BLaER1 (cell line): ENCODE data around the gene SIK3.

ENCODE experiments used
- H3K27ac ChIP-seq: shearing (Covaris generic); formaldehyde crosslinking; 2 replicates; pipeline ENCODE4 v1.8.1; 2022
- H3K27me3 ChIP-seq: shearing (Covaris generic); formaldehyde crosslinking; 2 replicates; pipeline ENCODE4 v1.8.1; 2022
- H3K36me3 ChIP-seq: shearing (Covaris generic); formaldehyde crosslinking; 2 replicates; pipeline ENCODE4 v1.8.1; 2022
- H3K4me1 ChIP-seq: shearing (Covaris generic); formaldehyde crosslinking; 2 replicates; pipeline ENCODE4 v1.8.1; 2022
- H3K4me2 ChIP-seq: shearing (Covaris generic); formaldehyde crosslinking; 2 replicates; pipeline ENCODE4 v1.8.1; 2022
- H3K4me3 ChIP-seq: shearing (Covaris generic); formaldehyde crosslinking; 2 replicates; pipeline ENCODE4 v1.8.1; 2022
- H3K9ac ChIP-seq: shearing (Covaris generic); formaldehyde crosslinking; 2 replicates; pipeline ENCODE4 v1.8.1; 2022
- H3K9me3 ChIP-seq: shearing (Covaris generic); formaldehyde crosslinking; 2 replicates; pipeline ENCODE4 v1.8.1; 2022
- H4K20me1 ChIP-seq: shearing (Covaris generic); formaldehyde crosslinking; 2 replicates; pipeline ENCODE4 v1.8.1; 2022
- Cebpa-rat ChIP-seq: shearing (Covaris generic); IDR thresholded peaks from 2 replicates; pipeline ENCODE4 v1.8.1; 2022

SIK3 gene

DNA sequence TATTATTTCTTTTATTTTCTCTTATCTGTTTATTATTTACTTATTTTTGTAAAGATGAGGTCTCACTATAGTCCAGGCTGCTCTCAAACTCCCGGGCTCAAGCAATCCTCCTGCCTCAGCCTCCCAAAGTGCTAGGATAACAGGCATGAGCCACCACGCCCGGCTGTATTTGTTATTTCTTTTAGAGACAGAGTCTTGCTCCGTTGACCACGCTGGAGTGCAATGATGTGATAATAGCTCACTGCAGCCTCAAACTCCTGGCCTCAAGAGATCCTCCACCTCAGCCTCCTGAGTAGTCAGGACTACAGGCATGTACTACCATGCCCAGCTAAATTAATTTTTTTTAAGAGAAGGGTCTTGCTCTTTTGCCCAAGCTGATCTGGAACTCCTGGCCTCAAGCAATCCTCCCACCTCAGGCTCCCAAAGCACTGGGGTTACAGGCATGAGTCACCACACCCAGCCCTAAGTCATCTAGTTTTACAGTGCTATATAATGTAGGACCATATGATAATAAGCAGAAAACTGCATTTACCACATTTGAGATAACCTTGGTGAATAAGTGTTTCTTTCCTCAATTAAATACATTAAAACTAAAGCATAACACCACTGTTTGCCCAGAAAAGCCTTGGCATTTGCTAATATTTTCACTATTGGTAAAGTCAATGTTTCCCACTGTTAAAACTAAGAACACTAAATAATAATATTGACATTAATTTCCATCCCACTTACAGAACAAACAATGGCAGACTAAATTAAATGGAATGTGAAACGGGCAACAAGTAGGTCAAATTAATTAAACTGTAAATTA is 127.5 kb downstream of the SIK3 start:
- Histone ChIP-seq H4K20me1 (peaks cover 47% of the 10 kb centered on the region), H3K36me3 (no peaks in the 10 kb centered on the region), H3K27ac (no peak overlapping the region), H3K9ac (no peak overlapping the region), H3K4me2 (no peak overlapping the region), H3K9me3 (peaks cover 1% of the 10 kb centered on the region; the same call in 1 of the 2 replicates), H3K4me3 (no peak overlapping the region), H3K27me3 (no peaks in the 10 kb centered on the region), H3K4me1 (peaks cover 5% of the 10 kb centered on the region; the same call in 1 of the 2 replicates)
- TF ChIP-seq Cebpa-rat = no peak

- TF ChIP-seq Cebpa-rat = no peak
Observed at GRCh38 chr11:116969694-116970093, 128.5 kb downstream of the SIK3 start.

DNA sequence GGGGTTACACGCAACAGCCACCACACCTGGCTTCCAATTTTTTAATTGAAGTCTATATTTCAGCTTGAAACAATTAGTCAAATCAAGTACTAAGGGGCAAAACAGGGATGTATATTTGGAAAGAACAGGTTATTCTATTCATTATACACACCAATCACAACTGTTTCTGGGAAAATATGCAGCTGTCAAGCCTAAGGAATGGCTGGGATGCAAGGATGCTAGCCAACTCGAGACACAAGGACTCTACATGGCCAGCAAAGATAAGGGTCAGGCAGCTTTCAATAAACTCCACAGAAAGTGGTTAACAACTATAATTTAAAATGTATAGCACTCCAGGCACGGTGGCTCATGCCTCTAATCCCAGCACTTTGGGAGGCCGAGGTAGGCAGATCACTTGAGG is 134.0 kb downstream of the SIK3 start:
- TF ChIP-seq Cebpa-rat = no peak
- no peak overlapping the region for H3K27ac ChIP-seq
- no peak overlapping the region for H3K4me2 ChIP-seq
- no peaks in the 10 kb centered on the region for H3K4me1 ChIP-seq
- peaks cover 29% of the 10 kb centered on the region for H4K20me1 ChIP-seq
- no peaks in the 10 kb centered on the region for H3K27me3 ChIP-seq
- H3K9ac ChIP-seq = no peak overlapping the region
- H3K36me3 ChIP-seq = no peaks in the 10 kb centered on the region
- no peaks in the 10 kb centered on the region for H3K9me3 ChIP-seq
- no peak overlapping the region for H3K4me3 ChIP-seq

More at GRCh38 chr11:116969694-116970093, 128.5 kb downstream of the SIK3 start:
- H3K9ac ChIP-seq = no peak overlapping the region
- peaks cover 5% of the 10 kb centered on the region; the same call in 1 of the 2 replicates for H3K4me1 ChIP-seq
- no peaks in the 10 kb centered on the region for H3K27me3 ChIP-seq
- no peak overlapping the region for H3K27ac ChIP-seq
- no peaks in the 10 kb centered on the region for H3K36me3 ChIP-seq
- H3K9me3 ChIP-seq = no peaks in the 10 kb centered on the region
- no peak overlapping the region for H3K4me3 ChIP-seq
- no peak overlapping the region for H3K4me2 ChIP-seq
- H4K20me1 ChIP-seq = peaks cover 45% of the 10 kb centered on the region

DNA sequence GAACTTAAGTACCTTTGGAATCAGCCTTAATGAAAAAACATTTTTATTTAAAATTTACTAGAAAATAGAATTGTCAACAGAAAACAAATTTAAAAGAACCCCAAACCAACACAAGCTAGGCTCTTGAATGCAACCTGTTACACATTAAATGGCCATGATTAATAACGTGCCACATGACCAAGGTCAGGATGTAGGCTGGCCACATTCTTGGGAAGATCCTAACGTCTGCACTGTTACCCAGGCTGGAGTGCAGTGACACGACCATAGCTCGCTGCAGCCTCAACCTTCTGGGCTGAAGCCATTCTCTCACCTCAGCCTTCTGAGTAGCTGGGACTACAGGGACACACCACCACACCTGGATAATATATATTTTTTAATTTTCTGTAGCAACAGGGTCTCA is 134.4 kb downstream of the SIK3 start:
- no peaks in the 10 kb centered on the region for H3K4me1 ChIP-seq
- no peaks in the 10 kb centered on the region for H3K36me3 ChIP-seq
- no peaks in the 10 kb centered on the region for H3K27me3 ChIP-seq
- H3K9me3 ChIP-seq = no peaks in the 10 kb centered on the region
- no peak overlapping the region for H3K9ac ChIP-seq
- H4K20me1 ChIP-seq = peaks cover 34% of the 10 kb centered on the region
- no peak for TF ChIP-seq Cebpa-rat
- H3K4me3 ChIP-seq = no peak overlapping the region
- no peak overlapping the region for H3K27ac ChIP-seq
- H3K4me2 ChIP-seq = no peak overlapping the region

GRCh38 chr11:116962108-116962507 is 136.1 kb downstream of the SIK3 start:
- H3K4me3 ChIP-seq = no peak overlapping the region
- H3K4me2 ChIP-seq = no peak overlapping the region
- H3K4me1 ChIP-seq = no peaks in the 10 kb centered on the region
- H4K20me1 ChIP-seq = peaks cover 44% of the 10 kb centered on the region
- no peak overlapping the region for H3K9ac ChIP-seq
- H3K27ac ChIP-seq = no peak overlapping the region
- no peak for TF ChIP-seq Cebpa-rat
- no peaks in the 10 kb centered on the region for H3K36me3 ChIP-seq
- no peaks in the 10 kb centered on the region for H3K9me3 ChIP-seq
- H3K27me3 ChIP-seq = no peaks in the 10 kb centered on the region

GRCh38 chr11:116960930-116961329 is 137.3 kb downstream of the SIK3 start:
- Histone ChIP-seq H3K27me3 (no peaks in the 10 kb centered on the region), H3K36me3 (0 out of 2 replicates have a peak, but pooled peaks cover 2% of the 10 kb centered on the region), H3K27ac (no peak overlapping the region), H3K4me1 (no peaks in the 10 kb centered on the region), H3K4me3 (no peak overlapping the region), H3K9me3 (no peaks in the 10 kb centered on the region), H4K20me1 (peaks cover 44% of the 10 kb centered on the region), H3K4me2 (no peak overlapping the region), H3K9ac (no peak overlapping the region)
- TF ChIP-seq Cebpa-rat = no peak

DNA sequence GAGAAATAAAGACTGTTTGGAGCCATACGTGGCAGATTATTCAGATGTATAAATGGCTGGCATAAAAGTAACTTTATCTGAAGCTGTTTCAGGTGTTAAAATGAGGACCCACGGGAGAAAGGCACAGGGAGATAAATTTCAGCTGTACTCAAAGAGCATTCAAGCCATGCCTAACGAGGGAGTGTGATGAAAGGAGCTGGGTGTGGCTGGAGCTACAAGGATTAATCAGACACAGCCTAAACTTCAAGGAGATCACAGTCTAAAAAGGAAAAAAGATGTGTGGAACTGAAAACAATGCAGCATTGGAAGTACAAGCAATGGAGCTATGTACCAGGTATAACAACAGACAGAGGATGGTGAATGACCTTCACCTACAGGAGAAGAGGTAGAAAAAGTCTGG is 140.0 kb downstream of the SIK3 start:
- no peak overlapping the region for H3K27ac ChIP-seq
- no peaks in the 10 kb centered on the region for H3K27me3 ChIP-seq
- H3K4me1 ChIP-seq = no peaks in the 10 kb centered on the region
- no peak overlapping the region for H3K9ac ChIP-seq
- peaks cover 19% of the 10 kb centered on the region for H3K36me3 ChIP-seq
- no peak for TF ChIP-seq Cebpa-rat
- H3K4me2 ChIP-seq = no peak overlapping the region
- no peaks in the 10 kb centered on the region for H3K9me3 ChIP-seq
- no peak overlapping the region for H3K4me3 ChIP-seq
- peaks cover 41% of the 10 kb centered on the region for H4K20me1 ChIP-seq

GRCh38 chr11:116955949-116956348 is 142.3 kb downstream of the SIK3 start:
- H3K36me3 ChIP-seq = peaks cover 20% of the 10 kb centered on the region
- H3K27ac ChIP-seq = no peak overlapping the region
- no peak overlapping the region for H3K9ac ChIP-seq
- no peak for TF ChIP-seq Cebpa-rat
- H3K4me1 ChIP-seq = no peaks in the 10 kb centered on the region
- H3K9me3 ChIP-seq = no peaks in the 10 kb centered on the region
- no peaks in the 10 kb centered on the region for H3K27me3 ChIP-seq
- peaks cover 32% of the 10 kb centered on the region for H4K20me1 ChIP-seq
- H3K4me2 ChIP-seq = no peak overlapping the region
- H3K4me3 ChIP-seq = no peak overlapping the region

- no peak overlapping the region for H3K4me3 ChIP-seq
- no peak overlapping the region for H3K27ac ChIP-seq
- H3K4me2 ChIP-seq = no peak overlapping the region
Observed at GRCh38 chr11:116955548-116955947, 142.7 kb downstream of the SIK3 start.

GRCh38 chr11:116953530-116954285 is 144.5 kb downstream of the SIK3 start:
- TF ChIP-seq Cebpa-rat = no peak
- Histone ChIP-seq H3K9ac (no peak overlapping the region), H3K36me3 (peaks cover 40% of the 10 kb centered on the region), H3K9me3 (no peaks in the 10 kb centered on the region), H3K4me2 (no peak overlapping the region), H3K4me3 (no peak overlapping the region), H3K27me3 (no peaks in the 10 kb centered on the region), H3K27ac (no peak overlapping the region), H4K20me1 (peaks cover 9% of the 10 kb centered on the region; the same call in 1 of the 2 replicates), H3K4me1 (no peaks in the 10 kb centered on the region)

More at GRCh38 chr11:116955548-116955947, 142.7 kb downstream of the SIK3 start:
- Histone ChIP-seq H3K9ac (no peak overlapping the region), H3K27me3 (no peaks in the 10 kb centered on the region), H3K4me1 (no peaks in the 10 kb centered on the region), H3K36me3 (peaks cover 24% of the 10 kb centered on the region), H4K20me1 (peaks cover 28% of the 10 kb centered on the region), H3K9me3 (no peaks in the 10 kb centered on the region)
- no peak for TF ChIP-seq Cebpa-rat
